ENCODE measurements around the gene CBY3.
A peak's percentile ranks its signal among the peaks of the same experiment; 100 is the strongest.
"Not testable (repeated sequence)": the region's sequence is repeated elsewhere in the genome, so short reads cannot be mapped to it uniquely, and the experiment has no call there.

CBY3 gene

GRCh38 chr5:179697108-179697507, 16.3 kb upstream of the CBY3 start:
- Histone ChIP-seq H3K4me1 (ENCODE audit: low read length) (0 out of 2 replicates have a peak, but pooled peaks cover 4% of the 10 kb centered on the region), H3K9me2 (replicated peaks; ENCODE audit: insufficient read depth, low read length) (no peaks in the 10 kb centered on the region), H3K36me3 (replicated peaks; ENCODE audit: insufficient read depth, low read length) (0 out of 2 replicates have a peak, but pooled peaks cover 3% of the 10 kb centered on the region), H3K27me3 (replicated peaks; ENCODE audit: insufficient read depth, low read length) (no peaks in the 10 kb centered on the region), H3K27ac (ENCODE audit: low read length) (no peak overlapping the region), H3K4me2 (ENCODE audit: low read depth, low read length) (peak overlapping the region; percentile 81; the same call in 1 of the 2 replicates), H3K79me2 (ENCODE audit: low read length) (peaks cover 37% of the 10 kb centered on the region), H4K20me1 (ENCODE audit: insufficient read depth, low read length) (no peaks in the 10 kb centered on the region; the same call in 1 of the 2 replicates), H3K4me3 (ENCODE audit: low read length) (no peak overlapping the region), H3F3A (ENCODE audit: insufficient read depth, low read length) (no peaks in the 10 kb centered on the region), H3K9me3 (replicated peaks; ENCODE audit: insufficient read depth, low read length) (no peaks in the 10 kb centered on the region), H3K9ac (ENCODE audit: low read length) (no peak overlapping the region), H2AFZ (ENCODE audit: low read length) (no peak overlapping the region)
- TF ChIP-seq EZH2 (optimal IDR thresholded peaks at IDR 0.05; ENCODE audit: low read depth, low read length) (no peak), CTCF (IDR thresholded peaks at IDR 0.05; ENCODE audit: low read length) (no peak), EZH2phosphoT487 (IDR thresholded peaks at IDR 0.05; ENCODE audit: low read length) (no peak)
- DNase-seq, result no peak

DNA sequence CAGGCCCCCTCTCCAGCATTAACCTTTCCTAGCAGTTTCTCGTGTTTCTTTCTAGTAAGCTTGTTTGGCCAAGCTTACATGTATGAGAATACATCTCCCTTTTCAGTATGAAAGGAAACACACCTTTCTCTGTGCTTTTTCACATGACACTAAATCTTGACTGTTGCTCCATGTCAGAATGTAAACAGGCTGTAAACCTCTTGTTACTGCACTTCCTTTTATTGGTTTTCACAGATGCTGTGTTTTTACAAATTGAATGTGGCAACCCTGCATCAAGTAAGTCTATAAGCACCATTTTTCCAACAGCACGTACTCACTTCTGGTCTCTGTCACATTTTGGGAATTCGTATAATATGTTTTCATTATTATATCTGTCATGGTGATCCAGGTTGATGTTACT, 15.8 kb upstream of the CBY3 start:
- no peaks in the 10 kb centered on the region for H3F3A ChIP-seq (ENCODE audit: insufficient read depth, low read length)
- no peaks in the 10 kb centered on the region for H3K27me3 ChIP-seq (replicated peaks; ENCODE audit: insufficient read depth, low read length)
- H4K20me1 ChIP-seq (ENCODE audit: insufficient read depth, low read length), result no peaks in the 10 kb centered on the region; the same call in 1 of the 2 replicates
- no peak for DNase-seq
- H3K27ac ChIP-seq (ENCODE audit: low read length), result no peak overlapping the region
- TF ChIP-seq EZH2phosphoT487 (IDR thresholded peaks at IDR 0.05; ENCODE audit: low read length) (no peak), EZH2 (optimal IDR thresholded peaks at IDR 0.05; ENCODE audit: low read depth, low read length) (no peak), CTCF (IDR thresholded peaks at IDR 0.05; ENCODE audit: low read length) (no peak)
- no peak overlapping the region for H3K4me3 ChIP-seq (ENCODE audit: low read length)
- 0 out of 2 replicates have a peak, but pooled peaks cover 3% of the 10 kb centered on the region for H3K36me3 ChIP-seq (replicated peaks; ENCODE audit: insufficient read depth, low read length)
- H3K4me1 ChIP-seq (ENCODE audit: low read length), result 0 out of 2 replicates have a peak, but pooled peaks cover 4% of the 10 kb centered on the region
- H3K9ac ChIP-seq (ENCODE audit: low read length), result no peak overlapping the region
- H2AFZ ChIP-seq (ENCODE audit: low read length), result no peak overlapping the region
- no peaks in the 10 kb centered on the region for H3K9me2 ChIP-seq (replicated peaks; ENCODE audit: insufficient read depth, low read length)
- no peaks in the 10 kb centered on the region for H3K9me3 ChIP-seq (replicated peaks; ENCODE audit: insufficient read depth, low read length)
- no peak overlapping the region for H3K4me2 ChIP-seq (ENCODE audit: low read depth, low read length)
- H3K79me2 ChIP-seq (ENCODE audit: low read length), result peaks cover 32% of the 10 kb centered on the region

- Histone ChIP-seq H3K27ac (ENCODE audit: low read length) (no peak overlapping the region), H3K4me3 (ENCODE audit: low read length) (no peak overlapping the region), H3K4me1 (ENCODE audit: low read length) (no peaks in the 10 kb centered on the region), H3K79me2 (ENCODE audit: low read length) (peaks cover 12% of the 10 kb centered on the region), H3F3A (ENCODE audit: insufficient read depth, low read length) (no peaks in the 10 kb centered on the region), H3K9ac (ENCODE audit: low read length) (no peak overlapping the region), H2AFZ (ENCODE audit: low read length) (no peak overlapping the region), H3K36me3 (replicated peaks; ENCODE audit: insufficient read depth, low read length) (no peaks in the 10 kb centered on the region), H3K9me3 (replicated peaks; ENCODE audit: insufficient read depth, low read length) (no peaks in the 10 kb centered on the region), H3K4me2 (ENCODE audit: low read depth, low read length) (no peak overlapping the region), H4K20me1 (ENCODE audit: insufficient read depth, low read length) (no peaks in the 10 kb centered on the region), H3K9me2 (replicated peaks; ENCODE audit: insufficient read depth, low read length) (no peaks in the 10 kb centered on the region), H3K27me3 (replicated peaks; ENCODE audit: insufficient read depth, low read length) (no peaks in the 10 kb centered on the region)
- TF ChIP-seq CTCF (IDR thresholded peaks at IDR 0.05; ENCODE audit: low read length) (no peak), EZH2phosphoT487 (IDR thresholded peaks at IDR 0.05; ENCODE audit: low read length) (no peak), EZH2 (optimal IDR thresholded peaks at IDR 0.05; ENCODE audit: low read depth, low read length) (no peak)
- no peak for DNase-seq
These were observed 13.7 kb upstream of the CBY3 start for GRCh38 chr5:179694561-179694960.

DNA sequence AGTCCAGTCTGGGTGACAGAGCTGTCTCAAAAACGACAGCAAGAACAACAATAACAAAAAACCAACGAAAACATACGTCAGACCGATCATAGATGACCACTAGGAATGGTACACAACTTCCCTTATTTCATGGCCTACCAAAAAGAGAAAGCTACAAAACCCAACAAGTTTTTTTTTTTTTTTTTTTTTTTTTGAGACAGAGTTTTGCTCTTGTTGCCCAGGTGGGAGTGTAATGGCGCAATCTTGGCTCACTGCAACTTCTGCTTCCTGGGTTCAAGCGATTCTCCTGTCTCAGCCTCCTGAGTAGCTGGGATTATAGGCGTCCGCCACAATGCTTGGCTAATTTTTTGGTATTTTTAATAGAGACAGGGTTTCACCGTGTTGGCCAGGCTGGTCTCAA, 8.4 kb upstream of the CBY3 start:
- not testable (repeated sequence) for H3K4me2 ChIP-seq (ENCODE audit: low read depth, low read length); H3K4me1 ChIP-seq (ENCODE audit: low read length); H3K27me3 ChIP-seq (replicated peaks; ENCODE audit: insufficient read depth, low read length); H3K79me2 ChIP-seq (ENCODE audit: low read length); H2AFZ ChIP-seq (ENCODE audit: low read length); H3F3A ChIP-seq (ENCODE audit: insufficient read depth, low read length); H3K9me2 ChIP-seq (replicated peaks; ENCODE audit: insufficient read depth, low read length); H3K27ac ChIP-seq (ENCODE audit: low read length); H3K36me3 ChIP-seq (replicated peaks; ENCODE audit: insufficient read depth, low read length); H3K9me3 ChIP-seq (replicated peaks; ENCODE audit: insufficient read depth, low read length); H3K9ac ChIP-seq (ENCODE audit: low read length); H4K20me1 ChIP-seq (ENCODE audit: insufficient read depth, low read length); H3K4me3 ChIP-seq (ENCODE audit: low read length); DNase-seq
